Stomach (tissue), 9 donors: ENCODE data around the gene RPL6. TPM values are rescaled to one million over a fixed set of nuclear protein-coding genes. Genes with fewer than 3 reads are reported as not detected.

Experiments used
- DNase-seq, 2 donors: peaks; one replicate each; pipeline versions ENCODE4 v3.0.0 to v3.0.0-alpha.2; 2013 to 2019
- H3K27ac ChIP-seq, 5 donors: fragments of 200-600 bp in 4 of 5; sonication (generic) in 4 of 5; one replicate each; pipeline ENCODE4 v1.5.1; 2013 to 2019; ENCODE audit warnings: mild to moderate bottlenecking in 1 of 5, moderate library complexity in 1 of 5
- H3K27me3 ChIP-seq, 3 donors: fragments of 200-600 bp; sonication (generic); one replicate each; pipeline ENCODE4 v1.5.1; 2017 to 2019; ENCODE audit warnings: mixed run types in 1 of 3
- H3K36me3 ChIP-seq, 4 donors: fragments of 200-600 bp; sonication (generic); 1 replicate in 3 of 4; 2 replicates in 1 of 4; pipeline ENCODE4 v1.5.1; 2016 to 2019
- H3K4me1 ChIP-seq, 4 donors: fragments of 200-600 bp; sonication (generic); one replicate each; pipeline ENCODE4 v1.5.1; 2016 to 2019
- H3K4me3 ChIP-seq, 4 donors: fragments of 200-600 bp; sonication (generic) in 3 of 4; one replicate each; pipeline ENCODE4 v1.5.1; 2016 to 2019; ENCODE audit warnings: mild to moderate bottlenecking in 1 of 4
- H3K9me3 ChIP-seq, 4 donors: fragments of 200-600 bp; sonication (generic); one replicate each; pipeline ENCODE4 v1.5.1; 2016 to 2019
- EP300 ChIP-seq: sonication (generic); formaldehyde crosslinking; IDR thresholded peaks from one replicate; pipeline ENCODE4 v1.6.1; 2017; ENCODE audit warnings: antibody characterized with exemption
- POLR2A ChIP-seq, 4 donors: fragments of 450-650 bp; IDR thresholded peaks; one replicate each; pipeline ENCODE4 v1.6.1; 2016; ENCODE audit warnings: antibody characterized with exemption in 4 of 4, control low read depth in 2 of 4, mild to moderate bottlenecking in 1 of 4, moderate library complexity in 1 of 4
- POLR2AphosphoS5 ChIP-seq, 3 donors: sonication (generic); formaldehyde crosslinking; IDR thresholded peaks; one replicate each; pipeline ENCODE4 v1.6.1; 2016; ENCODE audit warnings: antibody characterized with exemption in 3 of 3
- WGBS, 5 donors: extraction: QIAGEN DNeasy Blood & Tissue Kit in 3 of 5; methylation state at CpG; one replicate each; pipeline versions ENCODE4 v1.1.5 to v1.1.7; 2013 to 2018; 5-methylcytosine and 5-hydroxymethylcytosine counted together
- intact Hi-C: fragments of 100-400 bp; cut with DNase I; formaldehyde crosslinking; loops from one replicate; pipeline ENCODE4 v1.15.1; 2023; ENCODE audit warnings: low total_unique reads
- polyA plus RNA-seq, 3 donors: library from polyadenylated mRNA; stranded (reverse); fragments of 200-250 nt; gene quantifications; one replicate each; pipeline ENCODE4 v1.2.3, GENCODE V29; 2013
- total RNA-seq, 5 donors: library from RNA; depleted of rRNA; stranded (reverse); fragments of >200 nt; gene quantifications; one replicate each; pipeline versions ENCODE4 v1.1.0 to v1.2.3, GENCODE V29; 2014 to 2016
- TF ChIP-seq, protein P1 (sequence below), 7 experiments: fragments of 450-650 bp in 4 of 7; fragments of 200-600 bp in 3 of 7; sonication (generic) in 3 of 7; IDR thresholded peaks; one replicate each; pipeline ENCODE4 v1.5.1; 2016 to 2019; ENCODE audit warnings: antibody characterized with exemption in 7 of 7, control low read depth in 2 of 7, mild to moderate bottlenecking in 1 of 7
- donor health status: healthy with polysubstance abuse.
- donor health status: Bipolar disorder and iron deficiency.
- donor health status: healthy.

Gene RPL6
- total and polyA plus RNA-seq, 8 donors, result 479 to 3,271 (median 1,070) TPM

- Histone ChIP-seq H3K4me1 (peaks cover 0 to 5% (median 0%) of the 10 kb centered on the region in 4 donors), H3K27ac (no peak overlapping the region), H3K9me3 (no peaks in the 10 kb centered on the region), H3K27me3 (no peaks in the 10 kb centered on the region), H3K4me3 (no peak overlapping the region), H3K36me3 (peaks cover 0 to 9% (median 2%) of the 10 kb centered on the region in 4 donors)
- TF ChIP-seq, protein P1, sequence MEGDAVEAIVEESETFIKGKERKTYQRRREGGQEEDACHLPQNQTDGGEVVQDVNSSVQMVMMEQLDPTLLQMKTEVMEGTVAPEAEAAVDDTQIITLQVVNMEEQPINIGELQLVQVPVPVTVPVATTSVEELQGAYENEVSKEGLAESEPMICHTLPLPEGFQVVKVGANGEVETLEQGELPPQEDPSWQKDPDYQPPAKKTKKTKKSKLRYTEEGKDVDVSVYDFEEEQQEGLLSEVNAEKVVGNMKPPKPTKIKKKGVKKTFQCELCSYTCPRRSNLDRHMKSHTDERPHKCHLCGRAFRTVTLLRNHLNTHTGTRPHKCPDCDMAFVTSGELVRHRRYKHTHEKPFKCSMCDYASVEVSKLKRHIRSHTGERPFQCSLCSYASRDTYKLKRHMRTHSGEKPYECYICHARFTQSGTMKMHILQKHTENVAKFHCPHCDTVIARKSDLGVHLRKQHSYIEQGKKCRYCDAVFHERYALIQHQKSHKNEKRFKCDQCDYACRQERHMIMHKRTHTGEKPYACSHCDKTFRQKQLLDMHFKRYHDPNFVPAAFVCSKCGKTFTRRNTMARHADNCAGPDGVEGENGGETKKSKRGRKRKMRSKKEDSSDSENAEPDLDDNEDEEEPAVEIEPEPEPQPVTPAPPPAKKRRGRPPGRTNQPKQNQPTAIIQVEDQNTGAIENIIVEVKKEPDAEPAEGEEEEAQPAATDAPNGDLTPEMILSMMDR (IDR thresholded peaks at IDR 0.05), result no peak
- no peak for TF ChIP-seq POLR2A (IDR thresholded peaks at IDR 0.05)
- TF ChIP-seq POLR2AphosphoS5 (IDR thresholded peaks at IDR 0.05), result no peak
- TF ChIP-seq EP300, result no peak
- 98 to 100% (median 99%) methylated on average over 2 of the region's 2 CpGs for WGBS, 5 donors
- DNase-seq, result no peak
- intact Hi-C loops, result no loop called here
These were observed 24.1 kb upstream of the RPL6 start for GRCh38 chr12:112433551-112433950.

DNA sequence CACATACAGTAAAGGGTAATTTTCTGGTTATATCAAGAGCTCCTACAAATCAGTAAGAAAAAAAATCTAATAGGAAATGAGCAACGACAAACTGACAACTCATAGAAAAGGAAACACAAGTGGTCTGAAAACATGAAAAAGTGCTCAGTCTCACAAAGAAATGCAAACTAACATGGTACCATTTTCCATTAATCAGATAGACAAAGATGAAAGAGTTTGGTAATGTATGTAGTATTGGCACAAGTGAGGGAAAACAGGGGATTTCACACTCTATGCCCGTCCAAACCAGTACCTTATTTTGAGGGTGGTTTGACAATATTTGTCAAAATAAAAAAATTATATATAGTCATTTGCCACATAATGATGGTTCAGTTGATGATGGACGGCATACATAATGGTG lies 22.6 kb upstream of the RPL6 start:
- Histone ChIP-seq H3K4me1 (peaks cover 0 to 5% (median 0%) of the 10 kb centered on the region in 4 donors), H3K4me3 (no peak overlapping the region), H3K27me3 (no peaks in the 10 kb centered on the region), H3K9me3 (no peaks in the 10 kb centered on the region), H3K36me3 (peaks cover 0 to 14% (median 2%) of the 10 kb centered on the region in 4 donors), H3K27ac (no peak overlapping the region)
- TF ChIP-seq, protein P1 (IDR thresholded peaks at IDR 0.05), result no peak
- TF ChIP-seq EP300 (no peak), POLR2A (IDR thresholded peaks at IDR 0.05) (no peak), POLR2AphosphoS5 (IDR thresholded peaks at IDR 0.05) (no peak)
- WGBS, 5 donors, result 71 to 81% (median 73%) methylated on average over 3 of the region's 3 CpGs
- DNase-seq, result no peak
- intact Hi-C loops, result no loop called here

GRCh38 chr12:112430929-112431328 lies 21.5 kb upstream of the RPL6 start:
- peaks cover 0 to 14% (median 2%) of the 10 kb centered on the region in 4 donors for H3K36me3 ChIP-seq
- H3K4me3 ChIP-seq, result no peak overlapping the region
- TF ChIP-seq EP300, result no peak
- TF ChIP-seq POLR2AphosphoS5 (IDR thresholded peaks at IDR 0.05), result no peak
- no peak for TF ChIP-seq POLR2A (IDR thresholded peaks at IDR 0.05)
- TF ChIP-seq, protein P1 (IDR thresholded peaks at IDR 0.05), result no peak
- no peaks in the 10 kb centered on the region for H3K27me3 ChIP-seq
- DNase-seq, result no peak
- no peak overlapping the region for H3K27ac ChIP-seq
- H3K9me3 ChIP-seq, result no peaks in the 10 kb centered on the region
- no peaks in the 10 kb centered on the region for H3K4me1 ChIP-seq
- intact Hi-C loops, result no loop called here
- WGBS, 5 donors, result 67 to 86% (median 73%) methylated on average over 5 of the region's 5 CpGs

GRCh38 chr12:112427760-112428159 lies 18.4 kb upstream of the RPL6 start:
- no peaks in the 10 kb centered on the region for H3K27me3 ChIP-seq
- peaks cover 0 to 14% (median 4%) of the 10 kb centered on the region in 4 donors for H3K36me3 ChIP-seq
- H3K4me1 ChIP-seq, result peaks cover 0 to 20% (median 6%) of the 10 kb centered on the region in 4 donors
- TF ChIP-seq POLR2A (IDR thresholded peaks at IDR 0.05), result no peak
- TF ChIP-seq, protein P1 (IDR thresholded peaks at IDR 0.05), result no peak
- no peak for TF ChIP-seq POLR2AphosphoS5 (IDR thresholded peaks at IDR 0.05)
- no peak for TF ChIP-seq EP300
- DNase-seq, result no peak
- intact Hi-C loops, result no loop called here
- no peak overlapping the region for H3K27ac ChIP-seq
- H3K9me3 ChIP-seq, result no peaks in the 10 kb centered on the region
- 94 to 99% (median 98%) methylated on average over 2 of the region's 2 CpGs for WGBS, 5 donors
- H3K4me3 ChIP-seq, result no peak overlapping the region
